Trophoblast cell (in vitro differentiated cells and primary cell): ENCODE results near the gene LRMDA.

ENCODE experiments used
- DNase-seq, 2 donors: peaks; one replicate each; pipeline ENCODE4 v3.0.0-alpha.2; 2016
- H2AFZ ChIP-seq: 2 replicates; pipeline ENCODE4 v1.6.1; 2013; ENCODE audit warnings: low read length, moderate library complexity, mild to moderate bottlenecking; ENCODE audit not compliant: insufficient read depth, poor library complexity
- H2AK5ac ChIP-seq: 2 replicates; pipeline ENCODE4 v1.6.1; 2013; ENCODE audit warnings: mild to moderate bottlenecking, low read length
- H2BK120ac ChIP-seq: 2 replicates; pipeline ENCODE4 v1.6.1; 2013; ENCODE audit warnings: low read length, mild to moderate bottlenecking, moderate library complexity; ENCODE audit not compliant: insufficient read depth, poor library complexity
- H2BK12ac ChIP-seq: 2 replicates; pipeline ENCODE4 v1.6.1; 2013; ENCODE audit warnings: mild to moderate bottlenecking, low read length, moderate library complexity
- H2BK5ac ChIP-seq: 2 replicates; pipeline ENCODE4 v1.6.1; 2013; ENCODE audit warnings: low read length, low read depth, moderate library complexity, mild to moderate bottlenecking; ENCODE audit not compliant: poor library complexity
- H3K14ac ChIP-seq: 2 replicates; pipeline ENCODE4 v1.6.1; 2013; ENCODE audit warnings: mild to moderate bottlenecking, low read length
- H3K18ac ChIP-seq: 2 replicates; pipeline ENCODE4 v1.6.1; 2013; ENCODE audit warnings: mild to moderate bottlenecking, low read length
- H3K23ac ChIP-seq: 2 replicates; pipeline ENCODE4 v1.6.1; 2013; ENCODE audit warnings: low read length
- H3K27ac ChIP-seq: 2 replicates; pipeline ENCODE4 v1.5.1; 2013; ENCODE audit warnings: low read depth, mild to moderate bottlenecking, inconsistent platforms, low read length, moderate library complexity
- H3K27me3 ChIP-seq: 2 replicates; pipeline ENCODE4 v1.6.1; 2013; ENCODE audit warnings: inconsistent platforms, mild to moderate bottlenecking, low read length, moderate library complexity; ENCODE audit not compliant: insufficient read depth
- H3K36me3 ChIP-seq, 2 experiments: 1 replicate in 1 of 2; 2 replicates in 1 of 2; pipeline ENCODE4 v1.6.1; 2013; ENCODE audit warnings: low read length in 2 of 2, mild to moderate bottlenecking in 2 of 2, moderate library complexity in 1 of 2; ENCODE audit not compliant: insufficient read depth in 2 of 2, control insufficient read depth in 1 of 2
- H3K4ac ChIP-seq: 2 replicates; pipeline ENCODE4 v1.6.1; 2013; ENCODE audit warnings: low read depth, mild to moderate bottlenecking, low read length, moderate library complexity
- H3K4me1 ChIP-seq, 2 experiments: 1 replicate in 1 of 2; 2 replicates in 1 of 2; pipeline ENCODE4 v1.6.1; 2013; ENCODE audit warnings: low read length in 2 of 2, mild to moderate bottlenecking in 2 of 2, moderate library complexity in 1 of 2; ENCODE audit not compliant: insufficient read depth in 2 of 2, control insufficient read depth in 1 of 2
- H3K4me2 ChIP-seq: 2 replicates; pipeline ENCODE4 v1.6.1; 2013; ENCODE audit warnings: inconsistent platforms, mild to moderate bottlenecking, low read length, moderate library complexity
- H3K4me3 ChIP-seq: 2 replicates; pipeline ENCODE4 v1.5.1; 2013; ENCODE audit warnings: mild to moderate bottlenecking, low read depth, low read length, inconsistent platforms
- H3K79me1 ChIP-seq: one replicate; pipeline ENCODE4 v1.6.1; 2013; ENCODE audit warnings: low read length
- H3K79me2 ChIP-seq: 2 replicates; pipeline ENCODE4 v1.6.1; 2013; ENCODE audit warnings: low read length, mild to moderate bottlenecking; ENCODE audit not compliant: control insufficient read depth, insufficient read depth, poor library complexity
- H3K9ac ChIP-seq: 2 replicates; pipeline ENCODE4 v1.6.1; 2013; ENCODE audit warnings: mild to moderate bottlenecking, low read length
- H3K9me3 ChIP-seq: 2 replicates; pipeline ENCODE4 v1.6.1; 2013; ENCODE audit warnings: low read depth, mild to moderate bottlenecking, control low read depth, inconsistent platforms, low read length; ENCODE audit not compliant: insufficient read depth
- H4K12ac ChIP-seq: 2 replicates; pipeline ENCODE4 v1.6.1; 2013; ENCODE audit warnings: low read depth, mild to moderate bottlenecking, low read length, moderate library complexity
- H4K8ac ChIP-seq: 2 replicates; pipeline ENCODE4 v1.6.1; 2013; ENCODE audit warnings: low read depth, mild to moderate bottlenecking, low read length, moderate library complexity
- H4K91ac ChIP-seq: one replicate; pipeline ENCODE4 v1.6.1; 2013; ENCODE audit warnings: low read depth, mild to moderate bottlenecking, low read length, moderate library complexity
- WGBS: extraction: QIAGEN DNeasy Blood & Tissue Kit; methylation state at CpG from one replicate; pipeline ENCODE4 v1.1.7; 2013; ENCODE audit warnings: missing lambda C conversion rate; ENCODE audit not compliant: insufficient read length, insufficient coverage; ENCODE audit errors: extremely low coverage; 5-methylcytosine and 5-hydroxymethylcytosine counted together

The LRMDA gene

GRCh38 chr10:75392271-75392670 lies 39.2 kb upstream of the LRMDA start:
- no peak for DNase-seq
- Histone ChIP-seq H3K4me3 (no peak overlapping the region), H3K36me3 (no peaks in the 10 kb centered on the region), H3K4ac (no peak overlapping the region), H2AK5ac (no peak overlapping the region), H4K91ac (no peak overlapping the region), H3K14ac (no peak overlapping the region), H3K4me2 (no peak overlapping the region), H3K9me3 (peaks cover 2% of the 10 kb centered on the region), H3K4me1 (peaks cover 7 to 9% of the 10 kb centered on the region in 2 experiments), H3K18ac (no peak overlapping the region), H2BK120ac (no peak overlapping the region), H3K9ac (no peak overlapping the region), H2BK5ac (no peak overlapping the region), H3K79me2 (no peaks in the 10 kb centered on the region), H3K23ac (no peak overlapping the region), H4K8ac (no peak overlapping the region), H3K27ac (no peak overlapping the region), H4K12ac (no peak overlapping the region), H2AFZ (no peak overlapping the region), H2BK12ac (no peak overlapping the region), H3K79me1 (peaks cover 14% of the 10 kb centered on the region), H3K27me3 (peaks cover 18% of the 10 kb centered on the region)
- WGBS, result no CpG with 5 or more reads among the region's 2 CpGs

DNA sequence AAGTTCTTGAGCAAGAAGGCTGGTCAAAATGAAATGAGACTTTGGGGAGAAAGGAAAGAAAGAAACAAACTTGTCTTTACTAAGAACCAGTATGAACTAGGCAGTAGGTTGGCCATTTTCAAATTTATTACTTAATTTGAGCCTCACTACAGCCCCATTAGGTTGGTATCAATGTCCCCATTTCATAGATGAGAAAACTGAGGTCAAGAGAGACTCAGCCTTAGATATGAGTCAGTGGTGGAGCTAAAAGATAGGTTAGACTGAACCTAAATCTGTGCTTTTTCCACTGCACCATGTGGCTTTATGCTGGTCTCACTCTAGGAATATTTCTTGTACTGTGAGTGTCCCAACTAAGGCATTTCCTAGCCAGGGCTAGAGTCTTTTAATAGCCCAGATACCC lies 38.7 kb upstream of the LRMDA start:
- Histone ChIP-seq H2AK5ac (no peak overlapping the region), H4K8ac (no peak overlapping the region), H4K12ac (no peak overlapping the region), H3K4me2 (no peak overlapping the region), H3K79me1 (peaks cover 15% of the 10 kb centered on the region), H3K27ac (no peak overlapping the region), H3K27me3 (peaks cover 18% of the 10 kb centered on the region), H3K9me3 (peaks cover under 1% of the 10 kb centered on the region), H3K4ac (no peak overlapping the region), H3K14ac (no peak overlapping the region), H2BK120ac (no peak overlapping the region), H3K23ac (no peak overlapping the region), H3K79me2 (no peaks in the 10 kb centered on the region), H3K18ac (no peak overlapping the region), H3K9ac (no peak overlapping the region), H3K4me3 (no peak overlapping the region), H2BK5ac (no peak overlapping the region), H3K4me1 (peaks cover 7 to 9% of the 10 kb centered on the region in 2 experiments), H2AFZ (no peak overlapping the region), H3K36me3 (no peaks in the 10 kb centered on the region), H4K91ac (no peak overlapping the region), H2BK12ac (no peak overlapping the region)
- DNase-seq, result no peak

- WGBS, result no CpG with 5 or more reads among the region's 7 CpGs
- H3K36me3 ChIP-seq, result peaks cover 9% of the 10 kb centered on the region in 2 experiments
- no peak overlapping the region for H3K27ac ChIP-seq
- no peak overlapping the region for H3K18ac ChIP-seq
- H2BK12ac ChIP-seq, result no peak overlapping the region
- H2BK5ac ChIP-seq, result no peak overlapping the region
- no peak overlapping the region for H3K4me2 ChIP-seq
- H3K9me3 ChIP-seq, result peaks cover 5% of the 10 kb centered on the region
- H3K4me3 ChIP-seq, result no peak overlapping the region
- peaks cover 6% of the 10 kb centered on the region for H3K79me2 ChIP-seq
- peaks cover 21% of the 10 kb centered on the region for H3K79me1 ChIP-seq
- DNase-seq, result no peak
- no peak overlapping the region for H4K91ac ChIP-seq
- no peak overlapping the region for H3K9ac ChIP-seq
- H3K4ac ChIP-seq, result no peak overlapping the region
- peaks cover 26% of the 10 kb centered on the region for H3K27me3 ChIP-seq
- no peak overlapping the region for H2AK5ac ChIP-seq
- peaks cover 15 to 17% of the 10 kb centered on the region in 2 experiments for H3K4me1 ChIP-seq
- H2AFZ ChIP-seq, result no peak overlapping the region
- H2BK120ac ChIP-seq, result no peak overlapping the region
- no peak overlapping the region for H4K12ac ChIP-seq
- H3K23ac ChIP-seq, result no peak overlapping the region
- no peak overlapping the region for H4K8ac ChIP-seq
- H3K14ac ChIP-seq, result no peak overlapping the region
Observed at GRCh38 chr10:75394221-75394620, 37.2 kb upstream of the LRMDA start.

DNA sequence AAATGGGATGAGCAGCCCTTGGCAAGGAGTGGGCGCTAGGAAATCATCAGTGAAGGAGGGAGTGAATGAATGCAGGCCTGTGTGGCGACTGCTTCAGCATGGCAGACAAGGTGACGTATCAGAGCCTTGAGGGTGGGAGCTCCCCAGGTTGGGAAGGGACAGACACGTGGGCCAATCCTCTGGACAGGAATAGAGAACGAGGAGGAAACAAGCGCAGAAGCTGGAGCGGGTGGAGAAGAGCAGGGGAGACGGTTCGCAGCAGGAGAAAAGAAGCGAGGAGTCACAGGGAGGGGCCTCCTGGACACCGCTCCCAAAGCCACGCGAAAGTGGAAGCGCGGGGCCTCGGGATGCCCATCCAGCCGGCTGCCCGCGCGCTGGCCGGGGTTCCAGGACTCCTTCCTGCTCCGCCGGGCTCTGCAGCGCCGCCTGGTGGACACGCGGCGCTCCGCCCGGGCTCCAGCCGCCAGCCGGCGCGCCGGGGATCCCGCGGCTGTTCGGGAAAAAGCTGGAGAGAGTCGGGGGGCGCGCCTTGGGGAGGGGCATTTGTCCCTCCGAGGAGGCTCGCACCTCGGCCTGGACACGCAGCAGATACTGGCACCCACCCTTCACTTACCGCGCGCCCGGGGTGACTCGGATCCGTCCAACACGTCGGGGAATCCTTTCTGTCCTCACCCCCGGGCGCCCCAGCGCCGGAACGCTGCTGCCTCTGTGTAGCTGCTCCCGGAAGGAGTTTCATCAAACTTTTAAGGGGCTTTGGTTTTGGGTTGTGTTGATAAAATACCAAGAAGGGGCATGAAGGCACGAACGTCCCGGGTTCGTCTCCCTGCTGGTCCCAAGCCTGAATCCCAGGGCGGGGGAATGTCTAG lies 36.1 kb upstream of the LRMDA start:
- Histone ChIP-seq H3K36me3 (peaks cover 14 to 15% of the 10 kb centered on the region in 2 experiments), H2BK5ac (no peak overlapping the region), H3K4me3 (no peak overlapping the region), H2AK5ac (no peak overlapping the region), H3K4me1 (peaks cover 20 to 21% of the 10 kb centered on the region in 2 experiments), H3K27ac (no peak overlapping the region), H4K12ac (no peak overlapping the region), H3K9me3 (peaks cover 5% of the 10 kb centered on the region), H4K91ac (peak overlapping the region; percentile 56), H3K9ac (no peak overlapping the region), H4K8ac (peak overlapping the region; percentile 66), H3K79me1 (peaks cover 28% of the 10 kb centered on the region), H3K4ac (no peak overlapping the region), H3K27me3 (peaks cover 34% of the 10 kb centered on the region), H3K79me2 (peaks cover 14% of the 10 kb centered on the region), H3K18ac (peak overlapping the region; percentile 72), H2AFZ (no peak overlapping the region), H3K14ac (peak overlapping the region; percentile 6), H2BK120ac (no peak overlapping the region), H3K23ac (no peak overlapping the region), H3K4me2 (peak overlapping the region; percentile 96), H2BK12ac (no peak overlapping the region)
- DNase-seq, result peak in 1 of 2 donors; percentile 29
- no CpG with 5 or more reads among the region's 64 CpGs for WGBS
